ENCODE data around the gene NFIB.

The NFIB gene

GRCh38 chr9:14210428-14210827 lies 103.5 kb downstream of the NFIB start:
- no peak for TF ChIP-seq CTCF (IDR thresholded peaks at IDR 0.05; ENCODE audit: low read depth, low read length)
- H3K4me3 ChIP-seq (ENCODE audit: low read depth, low read length) = no peak overlapping the region

- no peak for TF ChIP-seq CTCF (IDR thresholded peaks at IDR 0.05; ENCODE audit: low read depth, low read length)
- no peak overlapping the region for H3K4me3 ChIP-seq (ENCODE audit: low read depth, low read length)
Measured at GRCh38 chr9:14209399-14210345, 104.3 kb downstream of the NFIB start.

- no peak for TF ChIP-seq CTCF (IDR thresholded peaks at IDR 0.05; ENCODE audit: low read depth, low read length)
- H3K4me3 ChIP-seq (ENCODE audit: low read depth, low read length) = no peak overlapping the region
Measured at GRCh38 chr9:14207352-14207995, 106.5 kb downstream of the NFIB start.

GRCh38 chr9:14205463-14205862 lies 108.5 kb downstream of the NFIB start:
- no peak for TF ChIP-seq CTCF (IDR thresholded peaks at IDR 0.05; ENCODE audit: low read depth, low read length)
- no peak overlapping the region for H3K4me3 ChIP-seq (ENCODE audit: low read depth, low read length)

- no peak for TF ChIP-seq CTCF (IDR thresholded peaks at IDR 0.05; ENCODE audit: low read depth, low read length)
- no peak overlapping the region for H3K4me3 ChIP-seq (ENCODE audit: low read depth, low read length)
Measured at GRCh38 chr9:14203356-14204056, 110.4 kb downstream of the NFIB start.

- TF ChIP-seq CTCF (IDR thresholded peaks at IDR 0.05; ENCODE audit: low read depth, low read length) = no peak
- no peak overlapping the region for H3K4me3 ChIP-seq (ENCODE audit: low read depth, low read length)
Measured at GRCh38 chr9:14198841-14199455, 115.0 kb downstream of the NFIB start.

All from WI38 (cell line).